Measurements from ENCODE around the gene CALB2. TPM values are rescaled to one million over a fixed set of nuclear protein-coding genes. Genes with fewer than 3 reads are reported as not detected.

Gene CALB2
- total RNA-seq, 1 donor from 2014 or later, result not detected

- CTCF ChIA-PET, result no interaction called here
- Mint-ChIP-seq H3K27me3 (peaks cover 11% of the 10 kb centered on the region), H3K4me3 (no peak overlapping the region), H3K9me3 (no peaks in the 10 kb centered on the region), H3K36me3 (ENCODE audit: low read depth) (no peaks in the 10 kb centered on the region), H3K4me1 (no peaks in the 10 kb centered on the region), H3K27ac (no peak overlapping the region)
- TF ChIP-seq, protein P1, sequence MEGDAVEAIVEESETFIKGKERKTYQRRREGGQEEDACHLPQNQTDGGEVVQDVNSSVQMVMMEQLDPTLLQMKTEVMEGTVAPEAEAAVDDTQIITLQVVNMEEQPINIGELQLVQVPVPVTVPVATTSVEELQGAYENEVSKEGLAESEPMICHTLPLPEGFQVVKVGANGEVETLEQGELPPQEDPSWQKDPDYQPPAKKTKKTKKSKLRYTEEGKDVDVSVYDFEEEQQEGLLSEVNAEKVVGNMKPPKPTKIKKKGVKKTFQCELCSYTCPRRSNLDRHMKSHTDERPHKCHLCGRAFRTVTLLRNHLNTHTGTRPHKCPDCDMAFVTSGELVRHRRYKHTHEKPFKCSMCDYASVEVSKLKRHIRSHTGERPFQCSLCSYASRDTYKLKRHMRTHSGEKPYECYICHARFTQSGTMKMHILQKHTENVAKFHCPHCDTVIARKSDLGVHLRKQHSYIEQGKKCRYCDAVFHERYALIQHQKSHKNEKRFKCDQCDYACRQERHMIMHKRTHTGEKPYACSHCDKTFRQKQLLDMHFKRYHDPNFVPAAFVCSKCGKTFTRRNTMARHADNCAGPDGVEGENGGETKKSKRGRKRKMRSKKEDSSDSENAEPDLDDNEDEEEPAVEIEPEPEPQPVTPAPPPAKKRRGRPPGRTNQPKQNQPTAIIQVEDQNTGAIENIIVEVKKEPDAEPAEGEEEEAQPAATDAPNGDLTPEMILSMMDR (IDR thresholded peaks at IDR 0.05), result no peak
- no peak for DNase-seq
- no peak for ATAC-seq (ENCODE audit: low read depth)
- POLR2A ChIA-PET, result no interaction called here
- intact Hi-C loops (cut with micrococcal nuclease), result no loop called here
Observed at GRCh38 chr16:71367241-71367976, 8.9 kb downstream of the CALB2 start.

DNA sequence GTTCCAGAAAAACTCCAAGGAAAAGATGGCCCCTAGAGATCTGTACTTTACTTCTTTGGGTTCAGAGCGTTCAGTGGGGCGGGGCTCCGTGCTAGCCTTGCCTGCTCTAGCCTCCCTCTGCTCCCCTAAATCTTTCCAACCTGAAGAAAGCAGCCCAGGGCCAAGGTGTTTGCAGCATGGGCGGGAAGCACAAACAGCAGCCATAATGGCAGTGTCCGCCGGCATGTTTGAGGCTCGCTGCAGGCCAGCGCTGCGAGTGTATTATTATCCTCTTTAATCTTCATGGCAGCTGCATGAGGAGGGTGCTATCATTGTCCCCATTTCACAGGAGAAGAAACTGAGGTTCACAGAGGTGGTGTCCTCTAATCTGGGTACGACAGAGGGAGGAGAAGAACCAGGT, 10.4 kb downstream of the CALB2 start:
- Mint-ChIP-seq H3K27ac (no peak overlapping the region), H3K4me1 (no peaks in the 10 kb centered on the region)

GRCh38 chr16:71369494-71369893, 11.0 kb downstream of the CALB2 start:
- TF ChIP-seq, protein P1 (IDR thresholded peaks at IDR 0.05), result no peak
- Mint-ChIP-seq H3K4me1 (no peaks in the 10 kb centered on the region), H3K36me3 (ENCODE audit: low read depth) (no peaks in the 10 kb centered on the region), H3K27me3 (peaks cover 23% of the 10 kb centered on the region), H3K9me3 (no peaks in the 10 kb centered on the region), H3K27ac (no peak overlapping the region), H3K4me3 (no peak overlapping the region)
- no peak for ATAC-seq (ENCODE audit: low read depth)
- DNase-seq, result no peak
- ChIA-PET POLR2A (no interaction called here), CTCF (no interaction called here)
- intact Hi-C loops (cut with micrococcal nuclease), result no loop called here

More for the DNA sequence above, 10.4 kb downstream of the CALB2 start:
- Mint-ChIP-seq H3K36me3 (ENCODE audit: low read depth) (no peaks in the 10 kb centered on the region), H3K9me3 (no peaks in the 10 kb centered on the region), H3K4me3 (no peak overlapping the region), H3K27me3 (peaks cover 21% of the 10 kb centered on the region)
- CTCF ChIA-PET, result no interaction called here
- no peak for ATAC-seq (ENCODE audit: low read depth)
- intact Hi-C loops (cut with micrococcal nuclease), result no loop called here
- no peak for DNase-seq
- TF ChIP-seq, protein P1 (IDR thresholded peaks at IDR 0.05), result no peak
- POLR2A ChIA-PET, result no interaction called here

DNA sequence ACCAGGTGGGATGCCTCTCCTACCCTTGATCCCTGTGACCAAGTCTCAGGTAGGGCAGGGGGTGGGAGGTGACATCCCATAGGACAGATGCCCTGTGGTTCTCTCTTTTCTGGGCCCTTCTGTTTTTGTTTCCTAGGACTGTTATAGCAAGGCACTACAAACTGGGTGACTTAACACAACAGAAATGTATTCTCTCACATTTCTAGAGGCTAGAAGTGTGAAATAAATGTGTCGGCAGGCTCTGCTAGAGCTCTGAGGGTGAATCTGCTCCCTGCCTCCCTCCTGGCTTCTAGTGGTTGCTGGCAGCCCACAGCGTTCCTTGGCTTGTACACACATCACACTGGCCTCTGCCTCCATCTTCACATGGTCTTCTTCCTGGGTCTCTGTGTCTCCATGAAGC, 12.7 kb downstream of the CALB2 start:
- no peak for DNase-seq
- TF ChIP-seq, protein P1 (IDR thresholded peaks at IDR 0.05), result no peak
- no peak for ATAC-seq (ENCODE audit: low read depth)
- intact Hi-C loops (cut with micrococcal nuclease), result no loop called here
- Mint-ChIP-seq H3K4me1 (no peaks in the 10 kb centered on the region), H3K27me3 (peaks cover 27% of the 10 kb centered on the region), H3K4me3 (no peak overlapping the region), H3K27ac (no peak overlapping the region), H3K9me3 (no peaks in the 10 kb centered on the region), H3K36me3 (ENCODE audit: low read depth) (no peaks in the 10 kb centered on the region)
- ChIA-PET POLR2A (no interaction called here), CTCF (interaction anchor here (1.1 kb wide), 1 partner anchor 14 kb away, joined by 3 read pairs; no protein-coding TSS in a partner anchor)

DNA sequence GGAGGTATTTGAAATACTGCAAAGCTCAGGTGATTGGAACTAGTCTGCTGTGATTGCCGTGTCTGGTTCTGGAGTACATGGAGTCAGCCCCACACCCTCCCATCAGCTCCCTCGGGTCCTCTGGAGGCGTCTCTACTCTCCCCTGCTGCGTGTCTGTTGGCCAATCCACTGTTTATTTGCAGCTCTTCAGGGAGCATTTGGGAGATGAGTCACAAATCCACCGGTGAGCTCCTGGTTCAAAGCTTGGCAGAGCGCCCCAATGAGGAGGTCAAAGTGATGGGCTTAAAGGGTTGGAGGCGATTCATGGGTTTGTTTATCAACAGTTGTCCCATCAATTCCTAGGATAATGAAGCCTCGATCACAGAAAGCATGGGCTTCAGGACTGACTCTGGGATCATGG, 14.6 kb downstream of the CALB2 start:
- ChIA-PET POLR2A (no interaction called here), CTCF (interaction anchor here (1.7 kb wide), 1 partner anchor 127 kb away, joined by 4 read pairs; no protein-coding TSS in a partner anchor)
- DNase-seq, result no peak
- TF ChIP-seq, protein P1 (IDR thresholded peaks at IDR 0.05), result no peak
- no peak for ATAC-seq (ENCODE audit: low read depth)
- Mint-ChIP-seq H3K27ac (no peak overlapping the region), H3K9me3 (no peaks in the 10 kb centered on the region), H3K27me3 (peaks cover 27% of the 10 kb centered on the region), H3K4me1 (no peaks in the 10 kb centered on the region), H3K36me3 (ENCODE audit: low read depth) (no peaks in the 10 kb centered on the region), H3K4me3 (no peak overlapping the region)
- intact Hi-C loops (cut with micrococcal nuclease), result no loop called here

All from activated B cell treated with CpG ODN at 0.5 μM for 24 hours (primary cell).